H1 (cell line): ENCODE measurements around the gene KIAA1671. TPM values are rescaled to one million over a fixed set of nuclear protein-coding genes. Genes with fewer than 3 reads are reported as not detected.

ENCODE experiments used
- CTCF ChIA-PET: fragments of 300-600 bp; sonication (Branson Sonifier 250); formaldehyde crosslinking; loops from one replicate; lab custom pipeline; 2021; ENCODE audit not compliant: partially characterized antibody; lab: Charles Lee
- POLR2A ChIA-PET: fragments of 300-600 bp; sonication (Branson Sonifier 250); formaldehyde crosslinking; loops from one replicate; lab custom pipeline; 2021; ENCODE audit warnings: inconsistent platforms; ENCODE audit not compliant: partially characterized antibody; lab: Charles Lee
- DNase-seq, 2 experiments: peaks; one replicate each; pipeline versions ENCODE4 v3.0.0 to v3.0.0-alpha.2; 2010 to 2022; ENCODE audit warnings: low spot score in 2 of 2, low read depth in 1 of 2, mixed read lengths in 1 of 2
- FAIRE-seq: peaks from 2 replicates; lab custom pipeline; 2011; peaks lifted over from hg19 to GRCh38; lab: Jason Lieb, UNC
- H2AFZ ChIP-seq: 2 replicates; pipeline ENCODE4 v1.8.1; 2012; ENCODE audit warnings: low read length, inconsistent platforms
- H2AK5ac ChIP-seq: 2 replicates; pipeline ENCODE4 v1.6.1; 2013; ENCODE audit warnings: low read depth, low read length
- H2BK120ac ChIP-seq: replicated peaks from 2 replicates; pipeline ENCODE3; 2013; ENCODE audit warnings: low read depth, low read length, inconsistent platforms
- H2BK12ac ChIP-seq: 2 replicates; pipeline ENCODE4 v1.6.1; 2013; ENCODE audit warnings: low read depth, low read length
- H2BK15ac ChIP-seq: 2 replicates; pipeline ENCODE4 v1.6.1; 2013; ENCODE audit warnings: low read length
- H2BK20ac ChIP-seq: 2 replicates; pipeline ENCODE4 v1.6.1; 2013; ENCODE audit warnings: low read length
- H2BK5ac ChIP-seq: 2 replicates; pipeline ENCODE4 v1.6.1; 2013; ENCODE audit warnings: low read depth, low read length
- H3K14ac ChIP-seq: 2 replicates; pipeline ENCODE4 v1.6.1; 2013; ENCODE audit warnings: inconsistent platforms; ENCODE audit not compliant: insufficient read length
- H3K18ac ChIP-seq: 2 replicates; pipeline ENCODE4 v1.6.1; 2013; ENCODE audit warnings: low read length; ENCODE audit errors: extremely low read depth
- H3K23ac ChIP-seq: 2 replicates; pipeline ENCODE4 v1.6.1; 2013; ENCODE audit warnings: inconsistent platforms; ENCODE audit not compliant: insufficient read length
- H3K23me2 ChIP-seq: 2 replicates; pipeline ENCODE4 v1.6.1; 2013; ENCODE audit warnings: low read depth, low read length
- H3K27ac ChIP-seq: 2 replicates; pipeline ENCODE4 v1.6.1; 2011; ENCODE audit warnings: low read depth, low read length, inconsistent platforms
- H3K27me3 ChIP-seq, 4 experiments: replicated peaks in 1 of 4; 1 replicate in 1 of 4; 2 replicates in 3 of 4; pipeline versions ENCODE4 v1.6.1 to v1.8.1; 2011 to 2013; ENCODE audit warnings: low read length in 3 of 4, mild to moderate bottlenecking in 3 of 4, inconsistent platforms in 2 of 4, mixed read lengths in 2 of 4, moderate library complexity in 1 of 4; ENCODE audit not compliant: control insufficient read depth in 3 of 4, insufficient read depth in 3 of 4; ENCODE audit errors: extremely low read depth in 1 of 4
- H3K36me3 ChIP-seq, 4 experiments: 2 replicates each; pipeline versions ENCODE4 v1.6.1 to v1.8.1; 2011 to 2013; ENCODE audit warnings: mild to moderate bottlenecking in 4 of 4, low read length in 3 of 4, moderate library complexity in 2 of 4, control low read depth in 1 of 4, inconsistent platforms in 1 of 4; ENCODE audit not compliant: insufficient read depth in 4 of 4, control insufficient read depth in 2 of 4
- H3K4ac ChIP-seq: replicated peaks from 2 replicates; pipeline ENCODE3; 2013; ENCODE audit warnings: low read length, low read depth, mixed read lengths, inconsistent platforms; ENCODE audit not compliant: insufficient read length
- H3K4me1 ChIP-seq, 4 experiments: replicated peaks in 1 of 4; 1 replicate in 1 of 4; 2 replicates in 3 of 4; pipeline versions ENCODE4 v1.6.1 to v1.8.1; 2011 to 2013; ENCODE audit warnings: low read length in 3 of 4, inconsistent platforms in 2 of 4, mixed read lengths in 1 of 4; ENCODE audit not compliant: insufficient read depth in 4 of 4, control insufficient read depth in 3 of 4
- H3K4me2 ChIP-seq, 2 experiments: 2 replicates each; pipeline versions ENCODE4 v1.6.1 to v1.8.1; 2011 to 2013; ENCODE audit warnings: low read depth in 2 of 2, low read length in 2 of 2, control low read depth in 1 of 2, inconsistent platforms in 1 of 2, mild to moderate bottlenecking in 1 of 2; ENCODE audit not compliant: insufficient read depth in 1 of 2
- H3K4me3 ChIP-seq, 4 experiments: fragments of 200-600, 300-600 bp in 1 of 4; sonication (generic), shearing (Covaris generic), sonication (Bioruptor Twin) in 1 of 4; 2 replicates each; pipeline versions ENCODE4 v1.5.1 to v1.8.1; 2011 to 2016; ENCODE audit warnings: low read length in 4 of 4, low read depth in 3 of 4, control low read depth in 2 of 4, inconsistent platforms in 2 of 4, mild to moderate bottlenecking in 2 of 4, mixed read lengths in 1 of 4, moderate library complexity in 1 of 4; ENCODE audit not compliant: insufficient read depth in 2 of 4; ENCODE audit errors: extremely low read depth in 1 of 4
- H3K56ac ChIP-seq: replicated peaks from 2 replicates; pipeline ENCODE3; 2013; ENCODE audit warnings: low read depth, mild to moderate bottlenecking, mixed read lengths, low read length, inconsistent platforms; ENCODE audit not compliant: insufficient read length
- H3K79me1 ChIP-seq: 2 replicates; pipeline ENCODE4 v1.6.1; 2013; ENCODE audit warnings: low read depth, low read length, control low read depth
- H3K79me2 ChIP-seq, 2 experiments: 2 replicates each; pipeline versions ENCODE4 v1.6.1 to v1.8.1; 2012 to 2013; ENCODE audit warnings: low read length in 2 of 2, mild to moderate bottlenecking in 2 of 2, inconsistent platforms in 1 of 2; ENCODE audit not compliant: insufficient read depth in 2 of 2, control insufficient read depth in 1 of 2
- H3K9ac ChIP-seq, 4 experiments: replicated peaks in 1 of 4; 1 replicate in 1 of 4; 2 replicates in 3 of 4; pipeline versions ENCODE4 v1.6.1 to v1.8.1; 2011 to 2013; ENCODE audit warnings: low read depth in 3 of 4, low read length in 3 of 4, control low read depth in 2 of 4, mild to moderate bottlenecking in 2 of 4, moderate library complexity in 2 of 4, inconsistent platforms in 1 of 4; ENCODE audit errors: extremely low read depth in 1 of 4
- H3K9me3 ChIP-seq, 2 experiments: 2 replicates each; pipeline versions ENCODE4 v1.6.1 to v1.8.1; 2012 to 2013; ENCODE audit warnings: mild to moderate bottlenecking in 2 of 2, moderate library complexity in 2 of 2, control low read depth in 1 of 2, inconsistent platforms in 1 of 2, low read depth in 1 of 2, low read length in 1 of 2, mixed read lengths in 1 of 2; ENCODE audit not compliant: insufficient read depth in 2 of 2
- H4K20me1 ChIP-seq, 2 experiments: replicated peaks in 1 of 2; 2 replicates each; pipeline versions ENCODE3 to v1.8.1; 2011 to 2013; ENCODE audit warnings: inconsistent platforms in 2 of 2, low read length in 2 of 2, mild to moderate bottlenecking in 1 of 2; ENCODE audit not compliant: insufficient read depth in 2 of 2, control insufficient read depth in 1 of 2
- H4K5ac ChIP-seq: 2 replicates; pipeline ENCODE4 v1.6.1; 2013; ENCODE audit warnings: low read length, low read depth, mixed read lengths, inconsistent platforms; ENCODE audit not compliant: insufficient read length
- H4K8ac ChIP-seq: 2 replicates; pipeline ENCODE4 v1.8.0; 2013; ENCODE audit warnings: mild to moderate bottlenecking, moderate library complexity, low read length, inconsistent platforms; ENCODE audit not compliant: insufficient read depth; ENCODE audit errors: extremely low read depth
- H4K91ac ChIP-seq: replicated peaks from 2 replicates; pipeline ENCODE3; 2013; ENCODE audit warnings: low read length, mixed read lengths, inconsistent platforms; ENCODE audit not compliant: insufficient read length
- BCL11A ChIP-seq, 2 experiments: IDR thresholded peaks; one replicate each; pipeline ENCODE4 v1.6.1; 2011; ENCODE audit warnings: low read depth in 2 of 2, low read length in 2 of 2, mild to moderate bottlenecking in 2 of 2
- BRCA1 ChIP-seq: IDR thresholded peaks from 2 replicates; pipeline ENCODE4 v1.6.1; 2012; ENCODE audit warnings: low read depth, low read length, improper control_type of control experiment
- CBX5 ChIP-seq: fragments of 300-800, 300-1000 bp; sonication (generic); IDR thresholded peaks from 2 replicates; pipeline ENCODE4 v1.7.1; 2016; ENCODE audit warnings: antibody characterized with exemption, low read length, low read depth
- EP300 ChIP-seq, 2 experiments: IDR thresholded peaks; 1 replicate in 1 of 2; 2 replicates in 1 of 2; pipeline ENCODE4 v1.6.1; 2011 to 2012; ENCODE audit warnings: low read depth in 2 of 2, low read length in 2 of 2, mild to moderate bottlenecking in 2 of 2, borderline replicate concordance in 1 of 2, inconsistent platforms in 1 of 2, moderate library complexity in 1 of 2
- GABPA ChIP-seq: IDR thresholded peaks from 2 replicates; pipeline ENCODE4 v1.6.1; 2011; ENCODE audit warnings: mild to moderate bottlenecking, low read length, moderate library complexity, borderline replicate concordance; ENCODE audit not compliant: insufficient read depth
- JUN ChIP-seq: IDR thresholded peaks from 2 replicates; pipeline ENCODE4 v1.6.1; 2011; ENCODE audit warnings: low read depth, mild to moderate bottlenecking, improper control_type of control experiment, low read length
- NRF1 ChIP-seq: IDR thresholded peaks from 2 replicates; pipeline ENCODE4 v1.6.1; 2011; ENCODE audit warnings: mild to moderate bottlenecking, low read depth, low read length, improper control_type of control experiment
- POLR2A ChIP-seq, 2 experiments: IDR thresholded peaks; 1 replicate in 1 of 2; 2 replicates in 1 of 2; pipeline ENCODE4 v1.6.1; 2011; ENCODE audit warnings: low read depth in 2 of 2, low read length in 2 of 2, mild to moderate bottlenecking in 2 of 2; ENCODE audit errors: control extremely low read depth in 1 of 2
- POLR2AphosphoS5 ChIP-seq: IDR thresholded peaks from 2 replicates; pipeline ENCODE4 v1.6.1; 2011; ENCODE audit warnings: low read depth, low read length
- RBBP5 ChIP-seq: IDR thresholded peaks from 2 replicates; pipeline ENCODE4 v1.7.1; 2012; ENCODE audit warnings: low read depth, mild to moderate bottlenecking, inconsistent platforms, low read length, moderate library complexity, borderline replicate concordance
- SAP30 ChIP-seq: fragments of 300-600 bp; sonication (generic); IDR thresholded peaks from 2 replicates; pipeline ENCODE4 v1.7.1; 2012; ENCODE audit warnings: low read length, moderate library complexity, mild to moderate bottlenecking, inconsistent platforms; ENCODE audit not compliant: insufficient read depth, insufficient replicate concordance
- SIX5 ChIP-seq: IDR thresholded peaks from 2 replicates; pipeline ENCODE4 v1.6.1; 2011; ENCODE audit warnings: mild to moderate bottlenecking, low read depth, low read length
- SP2 ChIP-seq: IDR thresholded peaks from 2 replicates; pipeline ENCODE4 v1.6.1; 2012; ENCODE audit warnings: mild to moderate bottlenecking, low read length, inconsistent platforms
- ZNF274 ChIP-seq: IDR thresholded peaks from 2 replicates; pipeline ENCODE4 v1.7.0; 2012; ENCODE audit warnings: low read length, borderline replicate concordance; ENCODE audit errors: extremely low read depth
- WGBS, 2 experiments: shearing (Covaris generic) in 1 of 2; methylation state at CpG; one replicate each; pipeline versions ENCODE4 v1.1.6 to v1.1.7; 2013 to 2015; ENCODE audit warnings: low lambda C conversion rate in 2 of 2, mixed read lengths in 2 of 2, inconsistent platforms in 1 of 2, low coverage in 1 of 2, missing lambda C conversion rate in 1 of 2; ENCODE audit not compliant: insufficient replicate concordance in 2 of 2, insufficient coverage in 1 of 2, insufficient read length in 1 of 2; ENCODE audit errors: extremely low coverage in 1 of 2, missing lambda C conversion rate in 1 of 2; 5-methylcytosine and 5-hydroxymethylcytosine counted together
- polyA plus RNA-seq, 7 experiments: library from polyadenylated mRNA; depleted of rRNA in 3 of 7; stranded (reverse) in 5 of 7; unstranded in 2 of 7; fragments of >200 nt in 5 of 7; fragments of 200-250 nt in 2 of 7; gene quantifications; 1 replicate in 5 of 7; 2 replicates in 1 of 7; 4 replicates in 1 of 7; pipeline versions ENCODE4 v1.2.1 to v1.2.3, GENCODE V29; 2011 to 2013; ENCODE audit warnings: missing spikeins in 2 of 7, mixed read lengths in 2 of 7
- total RNA-seq: library from RNA; stranded (reverse); fragmentation: NEBNext Ultra II Directional; extraction: Animal tissue kit (Norgen Biotek cat#: 25700); gene quantifications from 2 replicates; pipeline ENCODE4 v1.2.1, GENCODE V29; 2021

The KIAA1671 gene
- total and polyA plus RNA-seq, 2 of the 8 experiments (the other 6 are each of a cell fraction or from before 2014, with no cell fraction given), result 6.4 to 23.9 TPM

DNA sequence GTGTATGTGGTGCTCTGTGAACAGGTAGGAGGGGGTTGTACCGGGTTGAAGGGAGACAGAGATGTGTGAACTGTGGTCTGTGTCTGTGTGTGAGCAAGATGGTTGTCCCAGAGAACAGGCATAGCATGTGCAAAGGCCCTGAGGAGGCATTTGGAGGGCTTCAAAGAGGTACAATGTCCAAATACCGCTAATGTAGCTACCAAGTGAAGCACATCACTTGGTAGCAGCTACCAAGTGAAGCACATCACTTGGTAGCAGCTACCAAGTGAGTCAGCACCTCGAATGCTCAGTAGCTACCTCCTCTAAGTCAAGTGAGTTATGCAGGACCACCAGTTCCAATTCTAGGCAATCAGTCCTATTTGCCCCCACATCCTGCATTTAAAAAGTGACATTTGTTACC is 72.4 kb downstream of the KIAA1671 start:
- Histone ChIP-seq H2BK120ac (no peak overlapping the region), H4K5ac (no peak overlapping the region), H2AK5ac (no peak overlapping the region), H2BK20ac (no peak overlapping the region), H3K14ac (no peak overlapping the region), H3K4me1 (no peaks in the 10 kb centered on the region; a peak in 1 of 7 replicates), H3K27ac (no peak overlapping the region), H3K18ac (no peak overlapping the region), H3K56ac (no peak overlapping the region), H4K20me1 (no peaks in the 10 kb centered on the region), H2BK5ac (no peak overlapping the region), H3K9me3 (no peaks in the 10 kb centered on the region), H4K91ac (no peak overlapping the region), H3K36me3 (no peaks in the 10 kb centered on the region), H3K79me1 (no peaks in the 10 kb centered on the region), H2BK12ac (no peak overlapping the region), H2AFZ (no peak overlapping the region), H2BK15ac (no peak overlapping the region), H3K4ac (no peak overlapping the region), H3K9ac (no peak overlapping the region), H3K4me2 (no peak overlapping the region), H4K8ac (no peak overlapping the region), H3K4me3 (no peak overlapping the region), H3K23me2 (no peaks in the 10 kb centered on the region), H3K79me2 (no peaks in the 10 kb centered on the region), H3K23ac (no peak overlapping the region), H3K27me3 (no peaks in the 10 kb centered on the region)
- CTCF ChIA-PET, result interaction anchor here (0.7 to 9.4 kb wide), 12 partner anchors 11 to 86 kb away, joined by 3 to 110 read pairs (median 4); partner anchors contain the start of genes KIAA1671 and LHFPL7
- DNase-seq (no peak), FAIRE-seq (peak; percentile 28)
- 79% methylated on average over 3 of the region's 3 CpGs; no CpG with 5 or more reads in 1 of the 2 experiments for WGBS, 2 experiments
- POLR2A ChIA-PET, result interaction anchor here (1.2 kb wide), 1 partner anchor 10 kb away, joined by 3 read pairs; no protein-coding TSS in a partner anchor
- TF ChIP-seq SAP30 (no peak), ZNF274 (no peak), RBBP5 (no peak), SP2 (no peak), GABPA (no peak), BCL11A (IDR thresholded peaks at IDR 0.05; ENCODE audit: low read depth in 2 of 2, low read length in 2 of 2) (no peak), NRF1 (no peak), EP300 (IDR thresholded peaks at IDR 0.05; ENCODE audit: borderline replicate concordance in 1 of 2, low read depth in 2 of 2, low read length in 2 of 2) (no peak), JUN (no peak), CBX5 (no peak), POLR2AphosphoS5 (no peak), SIX5 (no peak), POLR2A (IDR thresholded peaks at IDR 0.05; ENCODE audit: control extremely low read depth in 1 of 2, low read depth in 2 of 2, low read length in 2 of 2) (no peak), BRCA1 (no peak)
